Measurements from ENCODE around the gene PREX1. TPM values are rescaled to one million over a fixed set of nuclear protein-coding genes. Genes with fewer than 3 reads are reported as not detected.
A peak's percentile ranks its signal among the peaks of the same experiment; 100 is the strongest.

PREX1 gene
- total and polyA plus RNA-seq, 10 donors = 36.7 to 279 (median 157) TPM

GRCh38 chr20:48717095-48717672, 110.6 kb downstream of the PREX1 start:
- peak overlapping the region in 5 of 8 donors; percentile 30 to 85 (median 82) for H3K27ac ChIP-seq
- H3K4me3 ChIP-seq = peak overlapping the region in 1 of 8 donors; percentile 32
- H3K36me3 ChIP-seq = peaks cover 0 to 62% (median 0%) of the 10 kb centered on the region in 6 donors
- H3K9me3 ChIP-seq = no peaks in the 10 kb centered on the region
- peak in 1 of 3 donors; percentile 31 for TF ChIP-seq POLR2AphosphoS5 (IDR thresholded peaks at IDR 0.05)
- no peak for TF ChIP-seq POLR2A (IDR thresholded peaks at IDR 0.05)
- TF ChIP-seq CTCF (IDR thresholded peaks at IDR 0.05 in 8 of 11, conservative IDR thresholded peaks at IDR 0.05 in 3 of 11) = peak in 4 of 11 experiments; percentile 5 to 21 (median 14)
- DNase-seq = no peak
- H3K27me3 ChIP-seq (replicated peaks in 1 of 7) = no peaks in the 10 kb centered on the region
- WGBS, 5 donors = 34 to 53% (median 43%) methylated on average over 2 of the region's 2 CpGs
- intact Hi-C loops (cut with DNase I; ENCODE audit: low total_unique reads) = no loop called here
- H3K4me1 ChIP-seq = peaks cover 63 to 100% (median 96%) of the 10 kb centered on the region in 6 donors

GRCh38 chr20:48716541-48716940, 111.3 kb downstream of the PREX1 start:
- peak overlapping the region; percentile 9 to 85 (median 60) for H3K27ac ChIP-seq
- TF ChIP-seq POLR2AphosphoS5 (IDR thresholded peaks at IDR 0.05) (no peak), POLR2A (IDR thresholded peaks at IDR 0.05) (no peak), CTCF (IDR thresholded peaks at IDR 0.05 in 8 of 11, conservative IDR thresholded peaks at IDR 0.05 in 3 of 11) (no peak)
- peaks cover 0 to 57% (median 0%) of the 10 kb centered on the region in 6 donors for H3K36me3 ChIP-seq
- peaks cover 66 to 100% (median 96%) of the 10 kb centered on the region in 6 donors for H3K4me1 ChIP-seq
- 67 to 92% (median 91%) methylated on average over 7 of the region's 7 CpGs for WGBS, 5 donors
- DNase-seq = peak; percentile 72
- intact Hi-C loops (cut with DNase I; ENCODE audit: low total_unique reads) = no loop called here
- no peaks in the 10 kb centered on the region for H3K9me3 ChIP-seq
- H3K27me3 ChIP-seq (replicated peaks in 1 of 7) = no peaks in the 10 kb centered on the region
- peak overlapping the region in 1 of 8 donors; percentile 25 for H3K4me3 ChIP-seq

GRCh38 chr20:48716086-48716485, 111.7 kb downstream of the PREX1 start:
- H3K4me1 ChIP-seq = peaks cover 64 to 100% (median 96%) of the 10 kb centered on the region in 6 donors
- peaks cover 0 to 56% (median 0%) of the 10 kb centered on the region in 6 donors for H3K36me3 ChIP-seq
- WGBS, 5 donors = 42 to 68% (median 49%) methylated on average over 13 of the region's 13 CpGs
- peak; percentile 89 for DNase-seq
- peak; percentile 55 to 63 (median 62) for TF ChIP-seq POLR2AphosphoS5 (IDR thresholded peaks at IDR 0.05)
- TF ChIP-seq POLR2A (IDR thresholded peaks at IDR 0.05) = no peak
- no peak for TF ChIP-seq CTCF (IDR thresholded peaks at IDR 0.05 in 8 of 11, conservative IDR thresholded peaks at IDR 0.05 in 3 of 11)
- H3K9me3 ChIP-seq = no peaks in the 10 kb centered on the region
- intact Hi-C loops (cut with DNase I; ENCODE audit: low total_unique reads) = no loop called here
- H3K27ac ChIP-seq = peak overlapping the region; percentile 9 to 85 (median 60)
- no peaks in the 10 kb centered on the region for H3K27me3 ChIP-seq (replicated peaks in 1 of 7)
- H3K4me3 ChIP-seq = peak overlapping the region in 1 of 8 donors; percentile 25

GRCh38 chr20:48714764-48715163, 113.0 kb downstream of the PREX1 start:
- no peaks in the 10 kb centered on the region for H3K27me3 ChIP-seq (replicated peaks in 1 of 7)
- no peak overlapping the region for H3K4me3 ChIP-seq
- H3K27ac ChIP-seq = peak overlapping the region in 3 of 8 donors; percentile 22 to 85 (median 84)
- no peaks in the 10 kb centered on the region for H3K9me3 ChIP-seq
- H3K36me3 ChIP-seq = peaks cover 0 to 60% (median 0%) of the 10 kb centered on the region in 6 donors
- intact Hi-C loops (cut with DNase I; ENCODE audit: low total_unique reads) = no loop called here
- TF ChIP-seq CTCF (IDR thresholded peaks at IDR 0.05 in 8 of 11, conservative IDR thresholded peaks at IDR 0.05 in 3 of 11) (no peak), POLR2A (IDR thresholded peaks at IDR 0.05) (no peak), POLR2AphosphoS5 (IDR thresholded peaks at IDR 0.05) (no peak)
- no peak for DNase-seq
- 94 to 100% (median 96%) methylated on average over 4 of the region's 4 CpGs for WGBS, 5 donors
- peaks cover 54 to 100% (median 89%) of the 10 kb centered on the region in 6 donors for H3K4me1 ChIP-seq

All from spleen (tissue), 11 donors.